ENCODE data around the gene TLCD2. TPM values are rescaled to one million over a fixed set of nuclear protein-coding genes. Genes with fewer than 3 reads are reported as not detected.
A peak's percentile ranks its signal among the peaks of the same experiment; 100 is the strongest.

TLCD2 gene
- total and polyA plus RNA-seq, 9 of the 15 experiments (the other 6 are each of a cell fraction or from before 2014, with no cell fraction given), result 0.10 to 0.89 (median 0.58) TPM

DNA sequence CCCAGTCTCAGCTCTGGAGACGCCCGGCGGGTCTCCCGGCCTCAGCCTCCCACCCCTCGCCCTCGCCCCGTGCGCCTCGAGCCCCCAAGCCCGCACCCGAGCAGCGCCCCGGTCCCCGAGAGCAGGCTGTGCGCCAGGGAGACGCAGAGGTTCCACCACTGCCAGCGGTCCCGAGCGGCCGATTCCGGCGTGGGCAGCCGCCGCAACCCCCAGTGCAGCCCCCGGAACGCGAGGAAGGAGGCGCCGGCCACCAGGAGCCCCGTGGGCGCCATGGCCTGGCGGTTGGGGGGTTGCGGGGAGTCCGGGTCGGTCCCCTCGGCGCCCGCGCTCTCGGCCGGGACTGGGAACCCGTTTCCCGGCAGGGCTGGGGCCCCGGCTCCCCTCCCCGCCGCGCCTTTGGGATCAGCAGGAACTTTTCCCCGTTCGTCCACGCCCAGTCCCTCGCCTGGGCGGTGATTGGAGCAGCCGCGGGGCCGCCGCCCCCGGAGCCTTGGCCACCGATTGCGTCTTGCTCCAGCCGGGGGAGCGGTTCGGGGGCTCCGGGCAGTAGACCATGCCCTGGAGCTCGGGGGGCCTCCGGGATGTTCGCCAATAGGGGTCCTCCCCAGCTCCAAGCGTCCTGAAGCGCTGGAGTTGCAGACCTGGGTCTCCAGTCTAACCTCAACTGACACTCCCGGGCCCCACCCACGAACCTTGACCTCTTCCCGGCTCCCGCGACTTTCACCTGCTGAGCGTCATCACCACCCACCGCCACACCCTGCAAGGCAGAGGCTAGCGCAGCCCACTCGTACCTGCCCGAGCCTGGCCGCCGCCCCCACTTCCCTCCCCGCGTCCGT, at the start of gene TLCD2 (continued):
- TF ChIP-seq, protein P1, sequence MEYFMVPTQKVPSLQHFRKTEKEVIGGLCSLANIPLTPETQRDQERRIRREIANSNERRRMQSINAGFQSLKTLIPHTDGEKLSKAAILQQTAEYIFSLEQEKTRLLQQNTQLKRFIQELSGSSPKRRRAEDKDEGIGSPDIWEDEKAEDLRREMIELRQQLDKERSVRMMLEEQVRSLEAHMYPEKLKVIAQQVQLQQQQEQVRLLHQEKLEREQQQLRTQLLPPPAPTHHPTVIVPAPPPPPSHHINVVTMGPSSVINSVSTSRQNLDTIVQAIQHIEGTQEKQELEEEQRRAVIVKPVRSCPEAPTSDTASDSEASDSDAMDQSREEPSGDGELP (CRISPR knock-in tag; IDR thresholded peaks at IDR 0.05; ENCODE audit: borderline replicate concordance), result peak; percentile 37; the same call in 1 of the 2 replicates
- TF ChIP-seq NR2C2 (CRISPR knock-in tag; IDR thresholded peaks at IDR 0.05), result no peak
- peak; percentile 94 for TF ChIP-seq NR2C2 (tag; IDR thresholded peaks at IDR 0.05)
- no peak for TF ChIP-seq BHLHE40 (IDR thresholded peaks at IDR 0.05; ENCODE audit: low read length)
- TF ChIP-seq, protein P2, sequence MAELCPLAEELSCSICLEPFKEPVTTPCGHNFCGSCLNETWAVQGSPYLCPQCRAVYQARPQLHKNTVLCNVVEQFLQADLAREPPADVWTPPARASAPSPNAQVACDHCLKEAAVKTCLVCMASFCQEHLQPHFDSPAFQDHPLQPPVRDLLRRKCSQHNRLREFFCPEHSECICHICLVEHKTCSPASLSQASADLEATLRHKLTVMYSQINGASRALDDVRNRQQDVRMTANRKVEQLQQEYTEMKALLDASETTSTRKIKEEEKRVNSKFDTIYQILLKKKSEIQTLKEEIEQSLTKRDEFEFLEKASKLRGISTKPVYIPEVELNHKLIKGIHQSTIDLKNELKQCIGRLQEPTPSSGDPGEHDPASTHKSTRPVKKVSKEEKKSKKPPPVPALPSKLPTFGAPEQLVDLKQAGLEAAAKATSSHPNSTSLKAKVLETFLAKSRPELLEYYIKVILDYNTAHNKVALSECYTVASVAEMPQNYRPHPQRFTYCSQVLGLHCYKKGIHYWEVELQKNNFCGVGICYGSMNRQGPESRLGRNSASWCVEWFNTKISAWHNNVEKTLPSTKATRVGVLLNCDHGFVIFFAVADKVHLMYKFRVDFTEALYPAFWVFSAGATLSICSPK (IDR thresholded peaks at IDR 0.05; ENCODE audit: borderline replicate concordance), result no peak
- TF ChIP-seq FOXJ2 (tag; IDR thresholded peaks at IDR 0.05), result no peak
- TF ChIP-seq, protein P3, sequence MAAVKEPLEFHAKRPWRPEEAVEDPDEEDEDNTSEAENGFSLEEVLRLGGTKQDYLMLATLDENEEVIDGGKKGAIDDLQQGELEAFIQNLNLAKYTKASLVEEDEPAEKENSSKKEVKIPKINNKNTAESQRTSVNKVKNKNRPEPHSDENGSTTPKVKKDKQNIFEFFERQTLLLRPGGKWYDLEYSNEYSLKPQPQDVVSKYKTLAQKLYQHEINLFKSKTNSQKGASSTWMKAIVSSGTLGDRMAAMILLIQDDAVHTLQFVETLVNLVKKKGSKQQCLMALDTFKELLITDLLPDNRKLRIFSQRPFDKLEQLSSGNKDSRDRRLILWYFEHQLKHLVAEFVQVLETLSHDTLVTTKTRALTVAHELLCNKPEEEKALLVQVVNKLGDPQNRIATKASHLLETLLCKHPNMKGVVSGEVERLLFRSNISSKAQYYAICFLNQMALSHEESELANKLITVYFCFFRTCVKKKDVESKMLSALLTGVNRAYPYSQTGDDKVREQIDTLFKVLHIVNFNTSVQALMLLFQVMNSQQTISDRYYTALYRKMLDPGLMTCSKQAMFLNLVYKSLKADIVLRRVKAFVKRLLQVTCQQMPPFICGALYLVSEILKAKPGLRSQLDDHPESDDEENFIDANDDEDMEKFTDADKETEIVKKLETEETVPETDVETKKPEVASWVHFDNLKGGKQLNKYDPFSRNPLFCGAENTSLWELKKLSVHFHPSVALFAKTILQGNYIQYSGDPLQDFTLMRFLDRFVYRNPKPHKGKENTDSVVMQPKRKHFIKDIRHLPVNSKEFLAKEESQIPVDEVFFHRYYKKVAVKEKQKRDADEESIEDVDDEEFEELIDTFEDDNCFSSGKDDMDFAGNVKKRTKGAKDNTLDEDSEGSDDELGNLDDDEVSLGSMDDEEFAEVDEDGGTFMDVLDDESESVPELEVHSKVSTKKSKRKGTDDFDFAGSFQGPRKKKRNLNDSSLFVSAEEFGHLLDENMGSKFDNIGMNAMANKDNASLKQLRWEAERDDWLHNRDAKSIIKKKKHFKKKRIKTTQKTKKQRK (IDR thresholded peaks at IDR 0.05; ENCODE audit: borderline replicate concordance, low read depth, low read length), result no peak
- TF ChIP-seq ADNP (tag; IDR thresholded peaks at IDR 0.05), result no peak
- TF ChIP-seq NELFE (IDR thresholded peaks at IDR 0.05; ENCODE audit: insufficient read depth, insufficient read length), result no peak
- TF ChIP-seq NR4A1 (CRISPR knock-in tag; IDR thresholded peaks at IDR 0.05), result no peak
- TF ChIP-seq NR4A1 (tag; IDR thresholded peaks at IDR 0.05), result no peak
- TF ChIP-seq MTA1 (IDR thresholded peaks at IDR 0.05; ENCODE audit: borderline replicate concordance), result no peak
- peak; percentile 49 for TF ChIP-seq CREM (IDR thresholded peaks at IDR 0.05; ENCODE audit: low read depth)
- no peak for TF ChIP-seq PHB2 (IDR thresholded peaks at IDR 0.05; ENCODE audit: low read depth)
- no peak for TF ChIP-seq ZKSCAN3 (CRISPR knock-in tag; IDR thresholded peaks at IDR 0.05)
- no peak for TF ChIP-seq POLR3A (IDR thresholded peaks at IDR 0.05; ENCODE audit: borderline replicate concordance, extremely low read depth, insufficient read depth, insufficient read length)
- TF ChIP-seq YBX1 (IDR thresholded peaks at IDR 0.05), result no peak
- TF ChIP-seq MECOM (CRISPR knock-in tag; IDR thresholded peaks at IDR 0.05), result no peak
- TF ChIP-seq ZKSCAN1 (IDR thresholded peaks at IDR 0.05; ENCODE audit: low read depth, low read length), result no peak
- TF ChIP-seq POLR3G (IDR thresholded peaks at IDR 0.05; ENCODE audit: extremely low read depth, insufficient read length, insufficient replicate concordance), result no peak
- TF ChIP-seq, protein P4, sequence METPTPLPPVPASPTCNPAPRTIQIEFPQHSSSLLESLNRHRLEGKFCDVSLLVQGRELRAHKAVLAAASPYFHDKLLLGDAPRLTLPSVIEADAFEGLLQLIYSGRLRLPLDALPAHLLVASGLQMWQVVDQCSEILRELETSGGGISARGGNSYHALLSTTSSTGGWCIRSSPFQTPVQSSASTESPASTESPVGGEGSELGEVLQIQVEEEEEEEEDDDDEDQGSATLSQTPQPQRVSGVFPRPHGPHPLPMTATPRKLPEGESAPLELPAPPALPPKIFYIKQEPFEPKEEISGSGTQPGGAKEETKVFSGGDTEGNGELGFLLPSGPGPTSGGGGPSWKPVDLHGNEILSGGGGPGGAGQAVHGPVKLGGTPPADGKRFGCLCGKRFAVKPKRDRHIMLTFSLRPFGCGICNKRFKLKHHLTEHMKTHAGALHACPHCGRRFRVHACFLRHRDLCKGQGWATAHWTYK (CRISPR knock-in tag; IDR thresholded peaks at IDR 0.05), result no peak
- TF ChIP-seq ATF7 (IDR thresholded peaks at IDR 0.05), result peak; percentile 30; the same call in 1 of the 2 replicates
